ENCODE results near the gene CES1. TPM values are rescaled to one million over a fixed set of nuclear protein-coding genes. Genes with fewer than 3 reads are reported as not detected.

The CES1 gene
- total RNA-seq, 1 donor from 2014 or later: 0.15 TPM

Other genes with a start within 250 kb of the CES1 start
- not detected in 2 replicates for gene SLC6A2, start 177.1 kb downstream of the CES1 start, total RNA-seq
- gene CES5A, start 42.3 kb upstream of the CES1 start, total RNA-seq: not detected in 2 replicates